HepG2 (cell line): ENCODE measurements around the gene CCT7. TPM values are rescaled to one million over a fixed set of nuclear protein-coding genes. Genes with fewer than 3 reads are reported as not detected.
A peak's percentile ranks its signal among the peaks of the same experiment; 100 is the strongest.

Source experiments
- ATF6 ChIP-seq: sonication (generic); formaldehyde crosslinking; conservative IDR thresholded peaks from 2 replicates; pipeline ENCODE4 v1.4.0; 2020; ENCODE audit warnings: missing genetic modification reagents
- GABPA ChIP-seq, 2 experiments: IDR thresholded peaks; 2 replicates each; pipeline ENCODE4 v1.6.1; 2011 to 2016; ENCODE audit warnings: low read depth in 2 of 2, low read length in 1 of 2, missing biosample characterization in 1 of 2, missing genetic modification characterization in 1 of 2
- HNF4A ChIP-seq: sonication (generic); formaldehyde crosslinking; IDR thresholded peaks from 2 replicates; pipeline ENCODE4 v1.4.0; 2020; ENCODE audit warnings: missing genetic modification reagents
- HNF4G ChIP-seq, 2 experiments: sonication (generic) in 1 of 2; formaldehyde crosslinking in 1 of 2; IDR thresholded peaks; 2 replicates each; pipeline versions ENCODE4 v1.4.0 to v1.6.1; 2011 to 2020; ENCODE audit warnings: borderline replicate concordance in 2 of 2, low read depth in 2 of 2, mild to moderate bottlenecking in 2 of 2, low read length in 1 of 2, missing genetic modification reagents in 1 of 2, moderate library complexity in 1 of 2
- JUND ChIP-seq: sonication (generic); formaldehyde crosslinking; IDR thresholded peaks from 2 replicates; pipeline ENCODE4 v1.8.0; 2022; ENCODE audit warnings: mild to moderate bottlenecking, missing genetic modification reagents
- MZF1 ChIP-seq: sonication (generic); formaldehyde crosslinking; IDR thresholded peaks from 2 replicates; pipeline ENCODE4 v1.8.1; 2023; ENCODE audit warnings: mild to moderate bottlenecking, missing genetic modification reagents, borderline replicate concordance
- NRL ChIP-seq: sonication (generic); formaldehyde crosslinking; IDR thresholded peaks from 2 replicates; pipeline ENCODE4 v1.5.0; 2020; ENCODE audit warnings: missing genetic modification reagents, mild to moderate bottlenecking, moderate library complexity, borderline replicate concordance
- ZBTB25 ChIP-seq: IDR thresholded peaks from 2 replicates; pipeline ENCODE4 v1.6.1; 2018; ENCODE audit warnings: missing genetic modification reagents
- ZNF510 ChIP-seq: sonication (generic); formaldehyde crosslinking; IDR thresholded peaks from 2 replicates; pipeline ENCODE4 v1.4.0; 2020; ENCODE audit warnings: low read depth, mild to moderate bottlenecking, missing genetic modification reagents
- ZNF703 ChIP-seq: sonication (generic); formaldehyde crosslinking; IDR thresholded peaks from 2 replicates; pipeline ENCODE4 v1.5.1; 2020; ENCODE audit warnings: missing genetic modification reagents, mild to moderate bottlenecking, moderate library complexity, borderline replicate concordance
- ZNF766 ChIP-seq: sonication (generic); formaldehyde crosslinking; IDR thresholded peaks from 2 replicates; pipeline ENCODE4 v1.5.0; 2020; ENCODE audit warnings: missing genetic modification reagents, borderline replicate concordance
- ZNF784 ChIP-seq: sonication (generic); formaldehyde crosslinking; IDR thresholded peaks from 2 replicates; pipeline ENCODE4 v1.5.1; 2020; ENCODE audit warnings: missing genetic modification reagents, mild to moderate bottlenecking, borderline replicate concordance
- ZNF800 ChIP-seq: sonication (generic); formaldehyde crosslinking; IDR thresholded peaks from 2 replicates; pipeline ENCODE4 v1.4.0; 2020; ENCODE audit warnings: missing genetic modification reagents
- polyA plus RNA-seq, 8 experiments: library from polyadenylated mRNA; depleted of rRNA in 3 of 8; stranded (reverse) in 7 of 8; unstranded in 1 of 8; fragments of >200 nt; fragmentation: Illumina TruSeq in 4 of 8; extraction: Trizol in 4 of 8; gene quantifications; 2 replicates each; pipeline versions ENCODE4 v1.2.1 to v1.2.3, GENCODE V29; 2011 to 2016; ENCODE audit warnings: low read depth in 4 of 8, missing spikeins in 1 of 8, mixed read lengths in 1 of 8; ENCODE audit not compliant: insufficient read depth in 1 of 8
- total RNA-seq, 5 experiments: library from RNA; depleted of rRNA; stranded (reverse); fragments of >200 nt; fragmentation: Illumina TruSeq; extraction: Trizol; gene quantifications; 2 replicates each; pipeline ENCODE4 v1.2.3, GENCODE V29; 2016; ENCODE audit warnings: low read depth in 1 of 5
- TF ChIP-seq, protein P1 (sequence below): sonication (generic); formaldehyde crosslinking; IDR thresholded peaks from 2 replicates; pipeline ENCODE4 v1.5.1; 2020; ENCODE audit warnings: mild to moderate bottlenecking, missing genetic modification reagents, moderate library complexity

Gene CCT7
- total and polyA plus RNA-seq, 2 of the 13 experiments (the other 11 are each of a cell fraction or from before 2014, with no cell fraction given) = 347 to 517 TPM

GRCh38 chr2:73233154-73233931 lies 765 bp upstream of the CCT7 start, which contains the start of gene PRADC1 (continued):
- TF ChIP-seq, protein P1, sequence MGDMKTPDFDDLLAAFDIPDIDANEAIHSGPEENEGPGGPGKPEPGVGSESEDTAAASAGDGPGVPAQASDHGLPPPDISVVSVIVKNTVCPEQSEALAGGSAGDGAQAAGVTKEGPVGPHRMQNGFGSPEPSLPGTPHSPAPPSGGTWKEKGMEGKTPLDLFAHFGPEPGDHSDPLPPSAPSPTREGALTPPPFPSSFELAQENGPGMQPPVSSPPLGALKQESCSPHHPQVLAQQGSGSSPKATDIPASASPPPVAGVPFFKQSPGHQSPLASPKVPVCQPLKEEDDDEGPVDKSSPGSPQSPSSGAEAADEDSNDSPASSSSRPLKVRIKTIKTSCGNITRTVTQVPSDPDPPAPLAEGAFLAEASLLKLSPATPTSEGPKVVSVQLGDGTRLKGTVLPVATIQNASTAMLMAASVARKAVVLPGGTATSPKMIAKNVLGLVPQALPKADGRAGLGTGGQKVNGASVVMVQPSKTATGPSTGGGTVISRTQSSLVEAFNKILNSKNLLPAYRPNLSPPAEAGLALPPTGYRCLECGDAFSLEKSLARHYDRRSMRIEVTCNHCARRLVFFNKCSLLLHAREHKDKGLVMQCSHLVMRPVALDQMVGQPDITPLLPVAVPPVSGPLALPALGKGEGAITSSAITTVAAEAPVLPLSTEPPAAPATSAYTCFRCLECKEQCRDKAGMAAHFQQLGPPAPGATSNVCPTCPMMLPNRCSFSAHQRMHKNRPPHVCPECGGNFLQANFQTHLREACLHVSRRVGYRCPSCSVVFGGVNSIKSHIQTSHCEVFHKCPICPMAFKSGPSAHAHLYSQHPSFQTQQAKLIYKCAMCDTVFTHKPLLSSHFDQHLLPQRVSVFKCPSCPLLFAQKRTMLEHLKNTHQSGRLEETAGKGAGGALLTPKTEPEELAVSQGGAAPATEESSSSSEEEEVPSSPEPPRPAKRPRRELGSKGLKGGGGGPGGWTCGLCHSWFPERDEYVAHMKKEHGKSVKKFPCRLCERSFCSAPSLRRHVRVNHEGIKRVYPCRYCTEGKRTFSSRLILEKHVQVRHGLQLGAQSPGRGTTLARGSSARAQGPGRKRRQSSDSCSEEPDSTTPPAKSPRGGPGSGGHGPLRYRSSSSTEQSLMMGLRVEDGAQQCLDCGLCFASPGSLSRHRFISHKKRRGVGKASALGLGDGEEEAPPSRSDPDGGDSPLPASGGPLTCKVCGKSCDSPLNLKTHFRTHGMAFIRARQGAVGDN (CRISPR knock-in tag) = peak; percentile 92
- TF ChIP-seq ATF6 (CRISPR knock-in tag) = no peak
- no peak for TF ChIP-seq ZNF766 (CRISPR knock-in tag)
- TF ChIP-seq ZBTB25 (CRISPR knock-in tag) = peak; percentile 49; the same call in 1 of the 2 replicates
- TF ChIP-seq ZNF784 (CRISPR knock-in tag) = peak; percentile 29; the same call in 1 of the 2 replicates
- TF ChIP-seq GABPA (IDR thresholded peaks at IDR 0.05; ENCODE audit: low read depth, low read length) = peak; percentile 38
- TF ChIP-seq GABPA (CRISPR knock-in tag; IDR thresholded peaks at IDR 0.05; ENCODE audit: low read depth) = peak; percentile 74
- TF ChIP-seq ZNF703 (CRISPR knock-in tag) = no peak
- no peak; the same call in 1 of the 2 replicates for TF ChIP-seq ZNF510 (CRISPR knock-in tag)
- TF ChIP-seq ZNF800 (CRISPR knock-in tag) = no peak
- 0 out of 2 replicates have a peak, but pooled peaks have one; percentile 8 for TF ChIP-seq HNF4A
- peak; percentile 84 for TF ChIP-seq NRL (CRISPR knock-in tag)
- TF ChIP-seq MZF1 (CRISPR knock-in tag) = no peak
- TF ChIP-seq HNF4G (IDR thresholded peaks at IDR 0.05; ENCODE audit: borderline replicate concordance, low read depth, low read length) = no peak
- 0 out of 2 replicates have a peak, but pooled peaks have one; percentile 12 for TF ChIP-seq HNF4G (CRISPR knock-in tag; IDR thresholded peaks at IDR 0.05; ENCODE audit: borderline replicate concordance, low read depth)
- TF ChIP-seq JUND = 0 out of 2 replicates have a peak, but pooled peaks have one; percentile 25
